ENCODE results near the gene R3HCC1L.

GRCh38 chr10:98144985-98145384 lies 10.5 kb downstream of the R3HCC1L start:
- no peak for TF ChIP-seq GATA2 (IDR thresholded peaks at IDR 0.05; ENCODE audit: low read depth, low read length)
- TF ChIP-seq GATA3 (IDR thresholded peaks at IDR 0.05; ENCODE audit: low read depth, low read length): no peak

Data from SH-SY5Y (cell line).